ENCODE results near the gene TGM1.

DNA sequence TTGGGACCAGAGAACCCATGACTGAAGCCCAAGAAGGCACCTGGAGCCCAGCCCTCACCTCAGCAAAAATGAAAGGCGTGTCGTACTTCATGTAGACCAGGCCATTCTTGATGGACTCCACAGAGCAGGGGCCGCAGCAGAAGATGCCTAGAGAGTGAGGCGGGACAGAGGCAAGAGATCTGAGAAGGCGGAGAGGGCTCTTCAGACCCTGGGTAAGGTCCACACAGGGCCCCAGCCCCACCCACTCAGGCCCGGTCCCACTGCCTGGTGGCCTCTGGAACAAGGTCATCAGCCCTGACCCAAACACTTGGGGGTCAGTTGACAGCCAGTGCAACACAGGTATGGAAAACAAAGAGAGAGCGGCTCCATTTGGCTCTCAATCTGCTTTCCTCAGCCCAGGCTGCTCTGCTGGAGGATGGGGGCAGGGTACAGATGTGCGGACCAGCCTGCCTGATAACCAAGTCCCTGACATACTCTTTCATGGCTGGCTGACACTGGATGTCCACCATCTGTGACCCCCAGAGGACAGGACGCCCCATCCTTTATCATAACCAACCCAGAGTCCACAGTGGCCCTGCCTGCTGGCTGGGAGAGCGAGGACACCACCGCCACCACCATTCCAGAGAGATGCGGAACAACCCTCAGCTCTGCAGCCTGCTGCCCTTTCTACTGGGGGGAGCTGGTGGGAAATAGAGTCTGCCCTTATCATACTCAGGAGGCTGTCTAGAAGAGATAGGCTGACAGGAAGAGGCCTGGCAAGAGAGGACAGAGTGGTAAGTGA, 6.9 kb downstream of the TGM1 start:
- TF ChIP-seq, protein P1, sequence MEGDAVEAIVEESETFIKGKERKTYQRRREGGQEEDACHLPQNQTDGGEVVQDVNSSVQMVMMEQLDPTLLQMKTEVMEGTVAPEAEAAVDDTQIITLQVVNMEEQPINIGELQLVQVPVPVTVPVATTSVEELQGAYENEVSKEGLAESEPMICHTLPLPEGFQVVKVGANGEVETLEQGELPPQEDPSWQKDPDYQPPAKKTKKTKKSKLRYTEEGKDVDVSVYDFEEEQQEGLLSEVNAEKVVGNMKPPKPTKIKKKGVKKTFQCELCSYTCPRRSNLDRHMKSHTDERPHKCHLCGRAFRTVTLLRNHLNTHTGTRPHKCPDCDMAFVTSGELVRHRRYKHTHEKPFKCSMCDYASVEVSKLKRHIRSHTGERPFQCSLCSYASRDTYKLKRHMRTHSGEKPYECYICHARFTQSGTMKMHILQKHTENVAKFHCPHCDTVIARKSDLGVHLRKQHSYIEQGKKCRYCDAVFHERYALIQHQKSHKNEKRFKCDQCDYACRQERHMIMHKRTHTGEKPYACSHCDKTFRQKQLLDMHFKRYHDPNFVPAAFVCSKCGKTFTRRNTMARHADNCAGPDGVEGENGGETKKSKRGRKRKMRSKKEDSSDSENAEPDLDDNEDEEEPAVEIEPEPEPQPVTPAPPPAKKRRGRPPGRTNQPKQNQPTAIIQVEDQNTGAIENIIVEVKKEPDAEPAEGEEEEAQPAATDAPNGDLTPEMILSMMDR (IDR thresholded peaks at IDR 0.05): no peak
- no peak for TF ChIP-seq POLR2A (IDR thresholded peaks at IDR 0.05)

All from gastroesophageal sphincter (tissue), 3 donors.